ENCODE measurements around the gene FHIT. TPM values are rescaled to one million over a fixed set of nuclear protein-coding genes. Genes with fewer than 3 reads are reported as not detected.

FHIT gene
- total RNA-seq, 1 donor from 2014 or later: 11.7 TPM

DNA sequence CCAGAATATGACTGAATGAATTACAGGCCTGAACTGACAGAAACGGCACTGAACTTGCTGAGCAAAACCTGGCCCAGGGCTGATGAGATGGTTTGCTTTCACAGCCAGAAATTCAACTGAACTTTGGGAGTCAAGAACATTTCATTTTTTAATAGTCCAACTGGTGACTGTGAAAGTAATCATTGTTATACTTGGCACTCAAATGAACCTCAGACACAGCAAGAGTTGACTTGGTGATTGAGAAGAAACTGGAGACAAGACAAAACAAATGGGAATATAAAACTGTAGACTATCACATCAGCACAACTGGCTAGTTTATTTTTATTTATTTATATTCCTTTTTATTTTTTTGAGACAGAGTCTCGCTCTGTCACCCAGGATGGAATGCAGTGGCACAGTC lies 1342.6 kb downstream of the FHIT start:
- no peak for DNase-seq (ENCODE audit: extremely low spot score, unreplicated experiment)
- H3K9me3 Mint-ChIP-seq: peaks cover under 1% of the 10 kb centered on the region
- peaks cover under 1% of the 10 kb centered on the region for H3K36me3 Mint-ChIP-seq
- TF ChIP-seq, protein P1, sequence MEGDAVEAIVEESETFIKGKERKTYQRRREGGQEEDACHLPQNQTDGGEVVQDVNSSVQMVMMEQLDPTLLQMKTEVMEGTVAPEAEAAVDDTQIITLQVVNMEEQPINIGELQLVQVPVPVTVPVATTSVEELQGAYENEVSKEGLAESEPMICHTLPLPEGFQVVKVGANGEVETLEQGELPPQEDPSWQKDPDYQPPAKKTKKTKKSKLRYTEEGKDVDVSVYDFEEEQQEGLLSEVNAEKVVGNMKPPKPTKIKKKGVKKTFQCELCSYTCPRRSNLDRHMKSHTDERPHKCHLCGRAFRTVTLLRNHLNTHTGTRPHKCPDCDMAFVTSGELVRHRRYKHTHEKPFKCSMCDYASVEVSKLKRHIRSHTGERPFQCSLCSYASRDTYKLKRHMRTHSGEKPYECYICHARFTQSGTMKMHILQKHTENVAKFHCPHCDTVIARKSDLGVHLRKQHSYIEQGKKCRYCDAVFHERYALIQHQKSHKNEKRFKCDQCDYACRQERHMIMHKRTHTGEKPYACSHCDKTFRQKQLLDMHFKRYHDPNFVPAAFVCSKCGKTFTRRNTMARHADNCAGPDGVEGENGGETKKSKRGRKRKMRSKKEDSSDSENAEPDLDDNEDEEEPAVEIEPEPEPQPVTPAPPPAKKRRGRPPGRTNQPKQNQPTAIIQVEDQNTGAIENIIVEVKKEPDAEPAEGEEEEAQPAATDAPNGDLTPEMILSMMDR (conservative IDR thresholded peaks at IDR 0.05): no peak
- no peak overlapping the region for H3K4me3 Mint-ChIP-seq
- peaks cover 4% of the 10 kb centered on the region for H3K27me3 Mint-ChIP-seq
- no peak overlapping the region for H3K27ac Mint-ChIP-seq
- H3K4me1 Mint-ChIP-seq (ENCODE audit: unreplicated experiment): no peaks in the 10 kb centered on the region

DNA sequence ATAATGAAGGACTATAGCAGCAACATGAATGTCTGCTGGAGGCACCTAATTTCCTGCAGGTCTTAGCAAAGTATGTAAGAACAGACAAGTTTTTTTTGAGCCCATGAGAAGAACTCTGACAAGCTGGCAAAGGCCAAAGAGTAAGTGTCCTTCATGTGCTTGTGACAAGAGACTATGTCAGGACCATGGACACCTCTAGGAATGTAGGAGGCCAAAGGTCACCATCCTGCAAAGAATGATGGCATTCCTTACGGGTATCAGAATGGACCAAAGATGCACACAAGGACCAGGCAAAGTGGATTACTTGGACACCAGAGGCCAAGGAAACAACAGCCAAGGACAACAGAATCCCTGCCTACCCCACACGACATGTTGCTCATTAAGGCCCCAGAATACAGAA lies 1343.0 kb downstream of the FHIT start:
- Mint-ChIP-seq H3K27me3 (peaks cover 8% of the 10 kb centered on the region), H3K36me3 (peaks cover 4% of the 10 kb centered on the region), H3K27ac (no peak overlapping the region), H3K4me3 (no peak overlapping the region), H3K4me1 (ENCODE audit: unreplicated experiment) (no peaks in the 10 kb centered on the region), H3K9me3 (peaks cover 5% of the 10 kb centered on the region)
- no peak for DNase-seq (ENCODE audit: extremely low spot score, unreplicated experiment)
- TF ChIP-seq, protein P1 (conservative IDR thresholded peaks at IDR 0.05): no peak

DNA sequence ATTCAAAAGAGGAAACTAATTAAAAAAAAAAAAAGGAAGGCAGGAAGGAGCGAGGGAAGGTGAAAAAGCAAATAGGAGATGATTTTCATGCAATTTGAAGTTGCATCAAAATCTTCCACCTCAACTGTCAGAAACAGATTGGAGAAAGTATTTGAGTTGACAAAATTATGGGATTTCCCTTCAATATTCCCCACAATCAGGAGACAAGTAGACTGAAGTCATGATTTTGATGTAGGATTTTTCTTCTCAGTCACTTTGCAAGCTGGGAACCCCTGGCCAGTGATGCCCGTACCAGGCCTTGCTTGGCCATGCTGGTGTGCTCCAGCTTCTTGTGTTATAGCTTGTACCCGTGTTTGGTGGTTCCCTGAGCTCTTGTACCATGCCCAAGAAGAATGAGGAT lies 1347.0 kb downstream of the FHIT start:
- H3K36me3 Mint-ChIP-seq: peaks cover 4% of the 10 kb centered on the region
- DNase-seq (ENCODE audit: extremely low spot score, unreplicated experiment): no peak
- TF ChIP-seq, protein P1 (conservative IDR thresholded peaks at IDR 0.05): no peak
- no peaks in the 10 kb centered on the region for H3K4me1 Mint-ChIP-seq (ENCODE audit: unreplicated experiment)
- H3K27ac Mint-ChIP-seq: no peak overlapping the region
- H3K9me3 Mint-ChIP-seq: peaks cover 5% of the 10 kb centered on the region
- peaks cover 7% of the 10 kb centered on the region for H3K27me3 Mint-ChIP-seq
- H3K4me3 Mint-ChIP-seq: no peak overlapping the region

DNA sequence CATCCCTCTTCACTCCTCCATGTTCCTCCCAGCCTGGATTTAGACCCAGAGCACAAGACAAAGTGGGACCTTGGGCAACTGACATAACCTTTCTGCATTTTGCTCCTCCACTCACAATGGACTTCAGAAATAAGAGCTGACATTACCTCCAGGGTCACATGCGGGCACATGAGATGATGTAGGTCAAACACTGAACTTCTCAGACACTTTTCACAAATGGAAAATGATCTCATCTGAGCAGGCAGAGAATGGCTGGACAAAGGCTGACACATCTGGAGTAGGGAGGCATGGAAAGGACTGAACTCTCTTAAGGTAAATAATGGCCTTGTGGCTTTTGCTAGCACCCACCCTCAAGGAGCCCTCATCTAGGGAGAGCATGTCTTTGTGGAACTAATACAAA lies 1352.2 kb downstream of the FHIT start:
- H3K4me3 Mint-ChIP-seq: no peak overlapping the region
- no peaks in the 10 kb centered on the region for H3K4me1 Mint-ChIP-seq (ENCODE audit: unreplicated experiment)
- H3K36me3 Mint-ChIP-seq: peaks cover 4% of the 10 kb centered on the region
- no peak overlapping the region for H3K27ac Mint-ChIP-seq
- TF ChIP-seq, protein P1 (conservative IDR thresholded peaks at IDR 0.05): no peak
- peaks cover 16% of the 10 kb centered on the region for H3K27me3 Mint-ChIP-seq
- H3K9me3 Mint-ChIP-seq: peaks cover 5% of the 10 kb centered on the region
- no peak for DNase-seq (ENCODE audit: extremely low spot score, unreplicated experiment)

DNA sequence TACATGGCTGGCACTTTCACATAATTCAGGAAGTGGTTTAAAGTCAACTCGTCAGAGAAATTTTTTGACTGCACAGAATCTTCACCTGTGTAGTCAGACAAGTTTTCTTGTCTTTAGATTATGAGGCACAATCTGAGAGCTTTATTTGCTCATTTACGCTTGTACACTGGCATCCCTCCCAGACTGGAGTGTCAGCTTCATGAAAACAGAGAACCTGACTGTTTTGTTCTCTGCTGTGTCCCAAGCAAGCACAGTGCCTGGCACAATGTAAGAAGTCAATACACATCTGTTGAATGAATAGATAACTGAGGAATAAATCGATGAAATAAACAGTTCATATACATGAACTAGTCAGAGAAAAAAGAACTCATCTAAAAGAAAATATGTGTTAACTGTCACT lies 1355.3 kb downstream of the FHIT start:
- no peak for DNase-seq (ENCODE audit: extremely low spot score, unreplicated experiment)
- Mint-ChIP-seq H3K36me3 (no peaks in the 10 kb centered on the region), H3K4me3 (no peak overlapping the region)

More for the DNA sequence above, 1355.3 kb downstream of the FHIT start:
- Mint-ChIP-seq H3K27me3 (peaks cover 9% of the 10 kb centered on the region), H3K9me3 (no peaks in the 10 kb centered on the region), H3K4me1 (ENCODE audit: unreplicated experiment) (no peaks in the 10 kb centered on the region), H3K27ac (no peak overlapping the region)
- TF ChIP-seq, protein P1 (conservative IDR thresholded peaks at IDR 0.05): no peak
